ENCODE measurements around the gene USP46.

Gene USP46

GRCh38 chr4:52689096-52689495 lies 30.0 kb upstream of the USP46 start:
- no peak for TF ChIP-seq CTCF (IDR thresholded peaks at IDR 0.05; ENCODE audit: low read depth, low read length, missing control alignments)
- no peak for DNase-seq
- in situ Hi-C loops (cut with HindIII; ENCODE audit: low pct_ligation_motif_present, low sequenced_read_pairs) = no loop called here

GRCh38 chr4:52687696-52688095 lies 28.6 kb upstream of the USP46 start:
- no peak for DNase-seq
- no peak for TF ChIP-seq CTCF (IDR thresholded peaks at IDR 0.05; ENCODE audit: low read depth, low read length, missing control alignments)
- Histone ChIP-seq H3K27ac (no peak overlapping the region), H3K36me3 (replicated peaks) (no peaks in the 10 kb centered on the region), H3K27me3 (replicated peaks) (no peaks in the 10 kb centered on the region), H3K4me3 (ENCODE audit: low read depth, low read length) (no peak overlapping the region)
- in situ Hi-C loops (cut with HindIII; ENCODE audit: low pct_ligation_motif_present, low sequenced_read_pairs) = no loop called here

More at GRCh38 chr4:52689096-52689495, 30.0 kb upstream of the USP46 start:
- Histone ChIP-seq H3K27me3 (replicated peaks) (no peaks in the 10 kb centered on the region), H3K36me3 (replicated peaks) (no peaks in the 10 kb centered on the region), H3K27ac (no peak overlapping the region), H3K4me3 (ENCODE audit: low read depth, low read length) (no peak overlapping the region)

GRCh38 chr4:52685316-52685715 lies 26.2 kb upstream of the USP46 start:
- H3K36me3 ChIP-seq (replicated peaks) = no peaks in the 10 kb centered on the region
- TF ChIP-seq CTCF (IDR thresholded peaks at IDR 0.05; ENCODE audit: low read depth, low read length, missing control alignments) = no peak
- no peak overlapping the region for H3K27ac ChIP-seq
- no peaks in the 10 kb centered on the region for H3K27me3 ChIP-seq (replicated peaks)
- in situ Hi-C loops (cut with HindIII; ENCODE audit: low pct_ligation_motif_present, low sequenced_read_pairs) = no loop called here
- no peak for DNase-seq
- no peak overlapping the region for H3K4me3 ChIP-seq (ENCODE audit: low read depth, low read length)

GRCh38 chr4:52684896-52685295 lies 25.8 kb upstream of the USP46 start:
- H3K36me3 ChIP-seq (replicated peaks) = no peaks in the 10 kb centered on the region
- in situ Hi-C loops (cut with HindIII; ENCODE audit: low pct_ligation_motif_present, low sequenced_read_pairs) = no loop called here
- TF ChIP-seq CTCF (IDR thresholded peaks at IDR 0.05; ENCODE audit: low read depth, low read length, missing control alignments) = no peak
- no peak overlapping the region for H3K27ac ChIP-seq
- no peaks in the 10 kb centered on the region for H3K27me3 ChIP-seq (replicated peaks)
- no peak for DNase-seq
- no peak overlapping the region for H3K4me3 ChIP-seq (ENCODE audit: low read depth, low read length)

GRCh38 chr4:52680381-52680780 lies 21.3 kb upstream of the USP46 start:
- TF ChIP-seq CTCF (IDR thresholded peaks at IDR 0.05; ENCODE audit: low read depth, low read length, missing control alignments) = no peak
- DNase-seq = no peak
- no peaks in the 10 kb centered on the region for H3K36me3 ChIP-seq (replicated peaks)
- in situ Hi-C loops (cut with HindIII; ENCODE audit: low pct_ligation_motif_present, low sequenced_read_pairs) = no loop called here
- no peak overlapping the region for H3K4me3 ChIP-seq (ENCODE audit: low read depth, low read length)
- no peak overlapping the region for H3K27ac ChIP-seq
- no peaks in the 10 kb centered on the region for H3K27me3 ChIP-seq (replicated peaks)

GRCh38 chr4:52676536-52676935 lies 17.4 kb upstream of the USP46 start:
- TF ChIP-seq CTCF (IDR thresholded peaks at IDR 0.05; ENCODE audit: low read depth, low read length, missing control alignments) = no peak
- in situ Hi-C loops (cut with HindIII; ENCODE audit: low pct_ligation_motif_present, low sequenced_read_pairs) = no loop called here
- Histone ChIP-seq H3K4me3 (ENCODE audit: low read depth, low read length) (no peak overlapping the region), H3K36me3 (replicated peaks) (no peaks in the 10 kb centered on the region), H3K27ac (no peak overlapping the region), H3K27me3 (replicated peaks) (no peaks in the 10 kb centered on the region)
- no peak for DNase-seq

Measured in brain microvascular endothelial cell (primary cell).